ENCODE measurements around the gene ZNF490.

Gene ZNF490

DNA sequence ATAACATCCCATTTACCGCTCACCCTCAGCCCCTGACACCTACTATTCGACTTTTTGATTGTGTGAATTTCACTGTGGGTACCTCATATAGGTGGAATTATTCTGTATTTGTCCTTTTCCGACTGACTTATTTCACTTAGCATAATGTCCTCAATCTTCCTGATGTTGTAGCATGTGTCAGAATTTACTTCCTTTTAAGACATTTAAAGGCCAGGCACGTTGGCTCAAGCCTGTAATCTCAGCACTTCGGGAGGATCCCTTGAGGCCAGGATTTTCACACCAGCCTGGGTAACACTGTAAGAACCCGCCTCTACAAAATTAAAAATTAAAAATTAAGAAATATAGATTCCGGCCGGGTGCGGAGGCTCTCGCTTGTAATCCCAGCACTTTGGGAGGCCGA, 13.0 kb downstream of the ZNF490 start:
- in situ Hi-C loops (cut with HindIII; ENCODE audit: low sequenced_read_pairs), result no loop called here
- H3K4me3 ChIP-seq (ENCODE audit: low read depth, low read length), result no peak overlapping the region
- TF ChIP-seq, protein P1, sequence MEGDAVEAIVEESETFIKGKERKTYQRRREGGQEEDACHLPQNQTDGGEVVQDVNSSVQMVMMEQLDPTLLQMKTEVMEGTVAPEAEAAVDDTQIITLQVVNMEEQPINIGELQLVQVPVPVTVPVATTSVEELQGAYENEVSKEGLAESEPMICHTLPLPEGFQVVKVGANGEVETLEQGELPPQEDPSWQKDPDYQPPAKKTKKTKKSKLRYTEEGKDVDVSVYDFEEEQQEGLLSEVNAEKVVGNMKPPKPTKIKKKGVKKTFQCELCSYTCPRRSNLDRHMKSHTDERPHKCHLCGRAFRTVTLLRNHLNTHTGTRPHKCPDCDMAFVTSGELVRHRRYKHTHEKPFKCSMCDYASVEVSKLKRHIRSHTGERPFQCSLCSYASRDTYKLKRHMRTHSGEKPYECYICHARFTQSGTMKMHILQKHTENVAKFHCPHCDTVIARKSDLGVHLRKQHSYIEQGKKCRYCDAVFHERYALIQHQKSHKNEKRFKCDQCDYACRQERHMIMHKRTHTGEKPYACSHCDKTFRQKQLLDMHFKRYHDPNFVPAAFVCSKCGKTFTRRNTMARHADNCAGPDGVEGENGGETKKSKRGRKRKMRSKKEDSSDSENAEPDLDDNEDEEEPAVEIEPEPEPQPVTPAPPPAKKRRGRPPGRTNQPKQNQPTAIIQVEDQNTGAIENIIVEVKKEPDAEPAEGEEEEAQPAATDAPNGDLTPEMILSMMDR (IDR thresholded peaks at IDR 0.05; ENCODE audit: low read depth, low read length, missing control alignments), result no peak
- DNase-seq (ENCODE audit: low read depth), result no peak

DNA sequence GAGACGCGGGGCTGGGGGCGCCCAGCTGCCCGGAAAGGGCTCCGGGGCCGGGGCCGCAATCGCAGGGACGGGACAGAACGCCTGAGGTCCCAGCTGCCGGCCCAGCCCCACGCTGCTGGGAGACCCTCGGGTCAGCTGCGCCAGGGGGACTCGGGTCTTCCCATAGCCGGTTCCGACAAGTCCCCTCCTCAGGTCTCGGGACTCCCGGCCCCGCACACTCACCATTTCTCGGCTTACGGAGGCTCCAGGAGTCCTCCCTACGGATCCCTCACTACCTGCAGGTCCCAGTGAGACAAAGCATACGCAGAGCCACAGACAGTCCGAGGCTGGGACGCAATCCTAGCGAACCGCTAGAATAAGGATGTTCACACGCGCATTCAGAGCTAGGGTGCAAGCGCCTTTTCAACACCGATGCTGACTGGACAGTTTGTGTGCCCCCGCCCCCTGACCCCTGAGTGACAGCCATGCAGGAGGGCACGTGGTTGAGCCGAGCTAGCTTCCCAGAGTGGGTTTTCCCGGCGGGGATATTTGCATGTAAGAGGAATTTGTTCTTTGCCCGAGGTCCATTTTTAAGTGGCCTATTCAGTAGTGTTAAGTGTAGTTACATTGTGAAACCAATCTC, 13.6 kb downstream of the ZNF490 start:
- in situ Hi-C loops (cut with HindIII; ENCODE audit: low sequenced_read_pairs), result no loop called here
- TF ChIP-seq, protein P1 (IDR thresholded peaks at IDR 0.05; ENCODE audit: low read depth, low read length, missing control alignments), result no peak
- H3K4me3 ChIP-seq (ENCODE audit: low read depth, low read length), result no peak overlapping the region
- DNase-seq (ENCODE audit: low read depth), result no peak

DNA sequence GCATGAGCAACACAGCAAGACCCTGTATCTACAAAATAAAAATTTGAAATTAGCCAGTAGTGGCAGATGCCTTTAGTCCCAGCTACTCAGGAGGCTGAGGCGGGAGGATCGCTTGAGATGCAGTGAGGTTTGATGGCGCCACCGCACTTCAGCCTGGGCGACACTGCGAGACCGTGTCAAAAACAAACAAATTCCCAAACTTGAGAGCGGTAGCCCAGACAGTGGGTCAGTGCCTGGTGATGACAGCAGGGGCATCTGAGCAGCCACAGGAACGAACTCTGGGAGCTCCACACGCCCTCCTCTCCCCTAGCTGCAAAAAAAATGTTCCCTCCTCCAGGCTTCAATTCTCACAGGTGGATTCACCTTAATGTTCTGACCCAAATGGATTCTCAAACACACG, 14.1 kb downstream of the ZNF490 start:
- H3K4me3 ChIP-seq (ENCODE audit: low read depth, low read length), result no peak overlapping the region
- in situ Hi-C loops (cut with HindIII; ENCODE audit: low sequenced_read_pairs), result no loop called here
- DNase-seq (ENCODE audit: low read depth), result no peak
- TF ChIP-seq, protein P1 (IDR thresholded peaks at IDR 0.05; ENCODE audit: low read depth, low read length, missing control alignments), result no peak

DNA sequence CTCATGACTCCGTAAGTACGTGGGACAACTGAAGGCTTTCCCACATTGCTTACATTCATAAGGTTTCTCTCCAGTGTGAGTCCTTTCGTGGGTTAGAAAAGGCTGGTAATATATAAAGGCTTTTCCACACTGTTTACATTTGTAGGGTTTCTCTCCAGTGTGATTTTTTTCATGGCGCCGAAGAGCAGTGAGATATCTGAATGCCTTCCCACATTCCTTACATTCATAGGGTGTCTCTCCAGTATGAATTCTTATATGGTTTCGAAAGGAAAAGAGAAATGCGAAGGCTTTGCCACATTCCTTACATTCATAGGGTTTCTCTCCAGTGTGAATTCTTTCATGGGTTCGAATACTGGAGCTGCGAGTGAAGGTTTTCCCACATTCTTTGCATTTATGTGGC, 29.5 kb downstream of the ZNF490 start:
- DNase-seq (ENCODE audit: low read depth), result no peak

DNA sequence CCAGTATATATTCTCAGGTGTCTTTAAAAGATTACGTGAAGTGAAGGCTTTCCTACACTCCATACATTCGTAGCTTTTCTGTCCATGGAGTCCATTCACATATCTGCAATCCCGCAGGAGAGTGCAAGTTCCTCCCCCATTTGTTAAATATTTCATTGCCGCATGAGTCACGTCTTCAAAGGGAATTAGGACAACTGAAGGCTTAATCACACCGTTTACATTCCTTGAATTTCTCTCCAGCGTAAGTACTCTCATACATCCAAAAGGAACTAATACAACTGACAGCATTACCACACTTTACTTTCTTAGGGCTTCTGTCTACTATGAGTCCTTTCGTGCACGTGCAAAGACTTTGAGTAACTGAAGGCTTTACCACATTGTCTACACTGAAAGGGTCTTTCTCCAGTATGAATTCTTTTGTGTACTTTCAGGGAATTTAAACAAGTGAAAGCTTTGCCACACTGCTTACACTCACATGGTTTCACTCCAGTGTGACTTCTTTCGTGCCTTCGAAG, 30.4 kb downstream of the ZNF490 start:
- H3K4me3 ChIP-seq (ENCODE audit: low read depth, low read length), result no peak overlapping the region
- DNase-seq (ENCODE audit: low read depth), result no peak
- TF ChIP-seq, protein P1 (IDR thresholded peaks at IDR 0.05; ENCODE audit: low read depth, low read length, missing control alignments), result no peak
- in situ Hi-C loops (cut with HindIII; ENCODE audit: low sequenced_read_pairs), result no loop called here

More for the DNA sequence above, 29.5 kb downstream of the ZNF490 start:
- no peak overlapping the region for H3K4me3 ChIP-seq (ENCODE audit: low read depth, low read length)
- TF ChIP-seq, protein P1 (IDR thresholded peaks at IDR 0.05; ENCODE audit: low read depth, low read length, missing control alignments), result no peak
- in situ Hi-C loops (cut with HindIII; ENCODE audit: low sequenced_read_pairs), result no loop called here

DNA sequence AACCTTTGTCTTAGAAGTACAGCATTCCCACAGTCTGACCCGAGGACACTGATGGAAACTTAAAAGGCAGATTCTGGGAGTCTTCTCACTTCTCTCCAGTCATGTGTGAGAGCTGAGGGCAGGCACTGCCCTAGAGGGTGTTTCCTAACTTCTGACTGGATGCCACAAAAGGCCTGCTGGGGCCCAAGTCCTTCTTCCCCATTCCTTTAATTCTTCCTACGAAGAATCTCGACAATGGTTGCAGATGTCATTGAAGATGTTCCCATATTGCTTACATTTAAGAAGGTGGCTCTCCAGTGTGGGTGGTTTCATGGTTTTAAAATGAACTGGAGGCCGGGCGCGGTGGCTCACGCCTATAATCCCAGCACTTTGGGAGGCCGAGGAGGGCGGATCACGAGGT, 32.0 kb downstream of the ZNF490 start:
- TF ChIP-seq, protein P1 (IDR thresholded peaks at IDR 0.05; ENCODE audit: low read depth, low read length, missing control alignments), result no peak
- DNase-seq (ENCODE audit: low read depth), result no peak
- in situ Hi-C loops (cut with HindIII; ENCODE audit: low sequenced_read_pairs), result no loop called here
- no peak overlapping the region for H3K4me3 ChIP-seq (ENCODE audit: low read depth, low read length)

All from astrocyte of the cerebellum (primary cell).